HG02610 (cell line): ENCODE measurements around the gene SYNE2.
"Not testable (repeated sequence)": the region's sequence is repeated elsewhere in the genome, so short reads cannot be mapped to it uniquely, and the experiment has no call there.

Source experiments
- ATAC-seq: cut with Tn5 transposase; IDR thresholded peaks from one replicate; pipeline ENCODE4 v1.9.1; 2021; ENCODE audit warnings: mild to moderate bottlenecking, moderate library complexity; ENCODE audit not compliant: unreplicated experiment

Gene SYNE2

GRCh38 chr14:64118403-64118742 lies 265.6 kb downstream of the SYNE2 start:
- ATAC-seq, result not testable (repeated sequence)

DNA sequence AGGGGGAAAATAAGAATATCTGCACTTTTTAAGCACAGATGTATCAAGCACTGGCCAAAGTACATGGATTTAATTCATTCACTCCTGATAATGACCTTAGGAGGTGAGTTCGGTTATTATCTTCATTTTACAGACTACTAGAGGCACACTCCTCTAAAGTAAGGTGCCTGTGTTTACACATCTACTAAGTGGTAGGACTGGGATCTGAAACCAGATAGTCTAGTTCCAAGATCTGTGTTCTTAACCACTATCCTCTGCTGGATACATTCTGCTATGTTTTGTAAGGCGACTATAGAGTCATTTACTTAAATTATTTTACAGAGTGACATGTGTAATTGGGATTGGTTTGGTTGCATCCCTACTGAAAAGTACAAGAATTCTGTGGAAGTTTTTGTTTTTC lies 266.1 kb downstream of the SYNE2 start:
- ATAC-seq, result no peak

DNA sequence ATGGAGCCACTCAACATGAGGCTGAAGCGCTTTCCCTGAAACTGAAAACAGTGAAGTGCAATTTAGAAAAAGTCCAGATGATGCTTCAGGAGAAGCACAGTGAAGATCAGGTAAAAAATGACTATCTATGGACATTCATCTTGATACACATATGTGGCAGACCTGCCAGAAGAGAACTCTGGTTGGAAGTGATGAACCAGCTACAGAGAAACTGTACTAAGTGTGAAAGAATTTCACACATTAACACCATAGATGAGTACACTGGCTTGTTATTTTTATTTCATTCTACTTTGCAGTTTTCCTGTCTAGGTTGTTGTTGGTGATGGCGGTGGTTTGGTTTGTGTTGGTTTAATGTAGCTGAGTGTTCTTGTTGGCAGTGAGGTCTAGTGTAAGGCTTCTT lies 266.7 kb downstream of the SYNE2 start:
- no peak for ATAC-seq

DNA sequence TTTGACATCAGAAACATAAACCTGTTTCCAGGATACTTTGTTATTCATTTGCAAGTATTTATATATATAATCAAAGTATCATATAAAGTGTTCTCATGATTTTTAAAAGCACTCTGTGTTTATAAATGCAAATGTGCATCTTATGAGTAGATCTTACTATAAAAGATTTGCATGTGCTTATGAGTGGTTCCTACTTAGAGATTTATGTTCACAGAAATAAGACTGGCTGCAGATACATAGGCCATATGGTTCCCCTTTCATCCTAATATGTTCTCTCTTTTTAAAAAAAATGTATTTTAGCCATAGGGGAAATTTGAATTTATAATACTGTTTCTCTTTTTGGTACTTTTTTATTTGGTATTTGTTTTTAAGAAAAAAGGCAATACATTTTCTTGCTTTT lies 267.2 kb downstream of the SYNE2 start:
- ATAC-seq, result no peak

GRCh38 chr14:64123241-64123822 lies 270.5 kb downstream of the SYNE2 start:
- ATAC-seq, result no peak

DNA sequence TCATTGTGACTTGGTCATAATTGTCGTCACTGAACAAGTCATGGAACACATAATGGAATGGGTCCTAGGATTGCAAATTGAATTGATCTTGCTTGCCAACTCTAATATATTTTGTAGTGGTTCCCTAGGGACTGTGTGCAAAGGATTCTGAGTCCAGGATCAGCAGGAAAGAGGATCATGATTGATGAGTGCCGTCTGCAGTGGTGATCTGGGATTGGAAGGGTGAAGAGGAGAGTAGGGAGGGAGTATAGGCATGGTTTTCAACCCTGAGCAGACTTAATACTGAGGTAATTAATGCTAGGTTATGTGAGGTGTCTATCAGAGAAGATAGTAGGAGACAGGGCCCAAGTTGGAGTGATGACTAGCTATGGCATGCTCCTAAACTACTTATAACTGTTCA lies 272.5 kb downstream of the SYNE2 start:
- ATAC-seq, result no peak

GRCh38 chr14:64126548-64126947 lies 273.7 kb downstream of the SYNE2 start:
- ATAC-seq, result no peak

DNA sequence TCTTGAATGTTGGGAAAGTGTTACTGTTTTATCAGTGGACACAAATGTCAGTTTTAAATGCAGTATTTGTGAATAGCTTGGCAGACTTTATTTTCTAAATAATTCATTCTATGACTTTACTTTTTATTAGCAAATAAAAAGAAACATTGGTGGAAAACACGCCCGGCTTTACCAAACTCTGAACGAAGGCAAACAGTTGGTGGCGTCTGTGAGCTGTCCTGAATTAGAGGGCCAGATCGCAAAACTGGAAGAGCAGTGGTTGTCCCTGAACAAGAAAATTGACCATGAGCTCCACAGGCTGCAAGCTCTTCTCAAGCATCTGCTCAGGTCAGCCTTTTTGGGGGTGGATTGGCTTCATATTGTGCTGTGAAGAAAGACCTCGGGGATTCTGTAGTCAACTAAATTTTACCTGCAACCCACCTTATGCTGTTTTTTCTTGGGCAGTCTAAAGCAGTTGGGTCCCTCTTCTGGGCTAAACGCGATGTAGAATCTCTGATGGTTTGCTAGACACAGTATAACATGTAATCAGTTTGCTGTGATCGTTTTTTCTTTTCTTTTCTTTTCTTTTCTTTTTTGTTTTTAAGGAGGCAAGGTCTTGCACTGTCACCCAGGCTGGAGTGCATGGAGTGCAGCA lies 285.0 kb downstream of the SYNE2 start:
- no peak for ATAC-seq

DNA sequence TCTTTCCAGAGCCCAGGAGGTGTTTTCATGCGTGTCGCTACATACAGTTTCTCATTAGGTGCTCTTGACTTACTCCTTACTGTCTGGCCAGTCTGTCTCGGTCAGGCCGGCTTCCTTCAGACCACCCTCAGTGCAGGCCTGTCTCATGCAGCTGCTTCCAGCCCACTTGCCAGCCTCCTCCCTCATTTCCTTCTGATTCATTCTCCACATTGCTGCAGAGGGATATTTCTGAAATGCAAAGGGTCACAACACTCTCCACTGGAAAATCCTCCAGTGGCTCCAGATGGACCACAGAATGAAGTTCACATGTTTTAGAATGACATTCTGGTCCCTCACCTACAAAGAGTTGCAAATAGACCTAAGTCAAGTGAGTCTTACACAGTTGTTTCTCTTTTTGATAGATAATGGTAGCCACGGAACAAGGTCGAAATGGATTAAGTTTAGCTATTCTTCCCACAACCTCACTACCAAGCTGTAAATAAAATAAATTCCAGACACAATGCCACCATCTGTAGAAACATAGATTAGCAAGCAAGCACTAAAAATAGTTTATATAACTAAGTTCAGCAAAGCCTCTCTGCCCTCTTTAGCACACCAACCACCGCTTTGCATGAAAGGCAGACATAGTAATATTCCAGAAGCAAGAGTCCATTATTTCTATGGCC lies 294.5 kb downstream of the SYNE2 start:
- ATAC-seq, result no peak

- ATAC-seq, result no peak
These were observed 297.1 kb downstream of the SYNE2 start for GRCh38 chr14:64149921-64150320.

DNA sequence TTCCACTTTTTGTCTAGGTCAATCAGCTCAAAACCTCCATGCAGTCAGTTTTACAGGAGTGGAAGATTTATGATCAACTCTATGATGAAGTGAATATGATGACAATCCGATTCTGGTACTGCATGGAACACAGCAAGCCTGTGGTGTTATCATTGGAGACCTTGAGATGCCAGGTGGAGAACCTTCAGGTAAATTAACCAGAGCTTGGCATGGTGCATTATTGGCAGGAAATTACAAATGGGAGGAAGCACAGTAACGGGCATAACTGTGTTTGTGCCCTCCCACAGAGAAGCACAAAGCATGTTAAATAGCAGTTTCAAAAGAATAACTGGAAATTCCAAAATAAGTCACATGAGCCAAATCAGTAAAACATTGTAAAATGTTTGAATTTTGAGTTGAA lies 305.8 kb downstream of the SYNE2 start:
- ATAC-seq, result no peak

DNA sequence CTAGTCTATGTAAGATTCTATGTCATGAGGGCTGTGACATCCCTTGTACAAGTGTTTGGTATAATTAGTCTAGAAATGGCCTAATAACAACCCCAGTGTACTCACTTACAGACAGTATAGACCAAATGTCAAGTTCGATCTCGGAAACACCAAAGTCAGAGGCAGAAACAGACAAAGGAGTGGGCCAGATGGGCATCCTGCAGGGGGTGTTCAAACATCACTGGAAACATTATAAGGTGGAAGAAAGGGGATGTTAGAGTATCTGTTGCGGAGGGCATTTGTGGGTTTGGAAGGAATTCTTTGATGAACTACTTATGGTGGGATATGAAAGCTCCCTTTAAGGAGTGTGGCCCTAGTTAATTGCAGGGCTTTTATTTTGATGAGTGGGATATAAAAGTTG lies 306.8 kb downstream of the SYNE2 start:
- ATAC-seq, result no peak

DNA sequence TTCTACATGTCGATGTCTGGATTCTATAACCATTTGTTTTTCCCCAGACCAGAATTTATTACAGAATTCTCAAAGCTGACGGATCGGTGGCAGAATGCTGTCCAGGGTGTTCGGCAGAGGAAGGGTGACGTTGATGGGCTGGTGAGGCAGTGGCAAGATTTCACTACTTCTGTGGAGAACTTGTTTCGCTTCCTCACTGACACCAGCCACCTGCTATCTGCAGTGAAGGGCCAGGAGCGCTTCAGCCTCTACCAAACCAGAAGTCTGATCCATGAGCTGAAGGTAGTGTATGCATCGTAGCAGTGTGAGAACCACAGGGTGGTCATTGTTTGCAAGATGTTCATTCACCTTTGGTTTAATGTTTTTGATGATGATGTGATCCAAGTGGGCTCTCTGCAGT lies 317.4 kb downstream of the SYNE2 start:
- ATAC-seq, result peak; percentile 57

GRCh38 chr14:64174922-64175782 lies 322.3 kb downstream of the SYNE2 start:
- no peak for ATAC-seq

GRCh38 chr14:64176330-64176729 lies 323.5 kb downstream of the SYNE2 start:
- no peak for ATAC-seq

GRCh38 chr14:64178814-64179213 lies 326.0 kb downstream of the SYNE2 start:
- no peak for ATAC-seq

DNA sequence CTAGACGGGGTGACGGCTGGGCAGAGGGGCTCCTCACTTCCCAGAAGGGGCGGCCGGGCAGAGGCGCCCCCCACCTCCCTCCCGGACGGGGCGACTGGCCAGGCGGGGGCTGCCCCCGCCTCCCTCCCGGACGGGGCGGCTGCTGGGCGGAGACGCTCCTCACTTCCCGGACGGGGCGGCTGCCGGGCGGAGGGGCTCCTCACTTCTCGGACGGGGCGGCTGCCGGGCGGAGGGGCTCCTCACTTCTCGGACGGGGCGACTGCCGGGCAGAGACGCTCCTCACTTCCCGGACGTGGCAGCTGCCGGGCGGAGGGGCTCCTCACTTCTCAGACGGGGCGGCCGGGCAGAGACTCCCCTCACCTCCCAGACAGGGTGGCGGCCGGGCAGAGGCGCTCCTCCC lies 330.1 kb downstream of the SYNE2 start:
- ATAC-seq, result not testable (repeated sequence)

GRCh38 chr14:64184103-64184729 lies 331.4 kb downstream of the SYNE2 start:
- no peak for ATAC-seq

DNA sequence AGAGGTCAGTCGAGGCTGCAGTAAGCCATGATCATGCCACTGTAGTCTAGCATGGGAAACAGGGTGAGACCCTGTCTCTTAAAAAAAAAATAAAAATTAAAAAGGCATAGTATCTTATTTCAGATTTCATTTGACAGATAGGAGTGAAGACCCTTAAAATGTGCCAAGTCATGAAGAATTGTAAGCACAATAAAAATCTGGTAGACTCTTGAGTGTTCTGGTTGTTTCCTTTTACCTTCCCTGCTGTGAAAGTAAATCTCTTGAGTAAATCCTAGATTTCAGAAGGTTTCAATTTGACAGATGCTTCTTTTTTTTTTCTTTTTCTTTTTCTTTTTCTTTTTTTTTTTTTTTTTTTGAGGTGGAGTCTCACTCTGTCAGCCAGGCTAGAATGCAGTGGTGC lies 332.4 kb downstream of the SYNE2 start:
- no peak for ATAC-seq

DNA sequence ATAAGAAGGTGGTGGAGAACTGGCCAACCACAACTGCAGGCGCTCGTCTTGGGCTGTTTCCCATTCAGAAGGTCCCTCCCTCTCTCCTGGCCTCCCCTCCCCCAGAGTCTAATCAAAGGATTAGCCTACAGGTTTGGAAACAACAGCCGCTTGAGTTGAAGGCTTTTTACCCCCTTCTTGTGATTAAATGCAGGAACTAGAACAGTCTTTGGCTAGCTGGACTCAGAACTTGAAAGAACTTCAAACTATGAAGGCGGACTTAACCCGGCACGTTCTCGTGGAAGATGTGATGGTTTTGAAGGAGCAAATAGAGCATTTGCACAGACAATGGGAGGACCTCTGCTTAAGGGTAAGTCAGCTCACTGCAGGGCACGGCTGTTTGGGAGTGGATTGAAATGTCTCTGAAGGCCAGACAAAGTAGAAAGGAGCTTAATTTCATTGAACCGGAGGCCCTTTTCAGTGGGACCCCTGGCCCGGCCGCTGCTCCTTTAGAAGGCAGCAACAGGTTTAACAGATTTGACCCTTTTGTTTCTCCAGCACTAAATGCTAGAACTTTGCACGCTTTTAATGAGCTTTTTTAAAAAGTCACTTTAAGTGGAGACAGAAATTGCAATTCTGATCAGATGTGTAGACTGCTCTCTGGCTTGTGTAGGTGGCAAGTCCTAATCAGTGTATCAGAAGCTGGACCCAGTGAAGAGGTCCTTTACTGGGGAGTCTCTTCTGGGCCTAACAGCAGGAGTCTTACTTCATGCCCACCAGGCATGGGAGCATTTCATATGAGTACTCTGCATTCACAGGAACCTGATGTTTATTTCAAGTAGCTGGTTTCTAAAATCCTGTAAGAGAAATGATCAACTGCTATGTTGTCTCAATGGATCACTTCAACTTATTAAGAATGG lies 333.7 kb downstream of the SYNE2 start:
- ATAC-seq, result no peak
